ENCODE measurements around the gene ANKS3.

Gene ANKS3

DNA sequence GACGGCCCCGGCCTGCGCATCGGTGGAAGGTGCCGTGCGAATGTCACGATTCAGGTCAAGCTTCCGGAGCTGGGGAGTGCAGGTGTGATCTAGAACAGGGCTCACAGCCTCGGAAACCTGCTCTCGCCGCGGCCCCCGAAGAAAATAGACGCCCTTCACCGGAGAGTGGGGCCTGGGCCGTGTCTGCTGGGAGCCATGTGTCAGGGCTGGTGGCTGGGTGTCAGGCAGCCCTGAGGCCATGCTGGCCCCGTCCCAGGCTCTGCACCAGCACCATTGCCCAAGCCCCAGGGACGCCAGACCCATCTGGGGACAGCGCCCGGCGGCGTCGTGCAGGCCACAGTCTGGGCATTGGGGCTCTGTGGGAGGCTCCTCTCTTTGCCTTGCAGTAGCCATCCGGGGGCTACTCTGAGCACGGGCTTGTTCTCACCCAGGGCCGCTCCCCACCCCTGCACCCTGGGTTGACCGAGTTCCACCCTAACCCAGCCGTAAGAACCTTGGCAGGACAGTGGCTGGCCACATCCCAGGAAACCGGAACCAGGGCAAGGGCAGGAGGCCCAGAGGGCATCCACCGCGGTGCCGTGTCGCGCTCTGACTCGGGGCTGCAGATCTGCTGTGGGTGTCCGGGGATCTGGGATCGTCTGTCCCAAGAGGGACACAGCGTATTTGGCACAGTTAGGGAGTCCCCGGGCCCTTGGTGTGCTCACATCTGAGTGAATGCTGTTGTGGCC, 46.0 kb downstream of the ANKS3 start:
- no peak overlapping the region for H3K4me3 ChIP-seq (ENCODE audit: low read depth, low read length)
- TF ChIP-seq, protein P1, sequence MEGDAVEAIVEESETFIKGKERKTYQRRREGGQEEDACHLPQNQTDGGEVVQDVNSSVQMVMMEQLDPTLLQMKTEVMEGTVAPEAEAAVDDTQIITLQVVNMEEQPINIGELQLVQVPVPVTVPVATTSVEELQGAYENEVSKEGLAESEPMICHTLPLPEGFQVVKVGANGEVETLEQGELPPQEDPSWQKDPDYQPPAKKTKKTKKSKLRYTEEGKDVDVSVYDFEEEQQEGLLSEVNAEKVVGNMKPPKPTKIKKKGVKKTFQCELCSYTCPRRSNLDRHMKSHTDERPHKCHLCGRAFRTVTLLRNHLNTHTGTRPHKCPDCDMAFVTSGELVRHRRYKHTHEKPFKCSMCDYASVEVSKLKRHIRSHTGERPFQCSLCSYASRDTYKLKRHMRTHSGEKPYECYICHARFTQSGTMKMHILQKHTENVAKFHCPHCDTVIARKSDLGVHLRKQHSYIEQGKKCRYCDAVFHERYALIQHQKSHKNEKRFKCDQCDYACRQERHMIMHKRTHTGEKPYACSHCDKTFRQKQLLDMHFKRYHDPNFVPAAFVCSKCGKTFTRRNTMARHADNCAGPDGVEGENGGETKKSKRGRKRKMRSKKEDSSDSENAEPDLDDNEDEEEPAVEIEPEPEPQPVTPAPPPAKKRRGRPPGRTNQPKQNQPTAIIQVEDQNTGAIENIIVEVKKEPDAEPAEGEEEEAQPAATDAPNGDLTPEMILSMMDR (IDR thresholded peaks at IDR 0.05; ENCODE audit: insufficient read depth, low read depth, low read length, missing control alignments) = no peak
- no peak for DNase-seq (ENCODE audit: low read depth)

DNA sequence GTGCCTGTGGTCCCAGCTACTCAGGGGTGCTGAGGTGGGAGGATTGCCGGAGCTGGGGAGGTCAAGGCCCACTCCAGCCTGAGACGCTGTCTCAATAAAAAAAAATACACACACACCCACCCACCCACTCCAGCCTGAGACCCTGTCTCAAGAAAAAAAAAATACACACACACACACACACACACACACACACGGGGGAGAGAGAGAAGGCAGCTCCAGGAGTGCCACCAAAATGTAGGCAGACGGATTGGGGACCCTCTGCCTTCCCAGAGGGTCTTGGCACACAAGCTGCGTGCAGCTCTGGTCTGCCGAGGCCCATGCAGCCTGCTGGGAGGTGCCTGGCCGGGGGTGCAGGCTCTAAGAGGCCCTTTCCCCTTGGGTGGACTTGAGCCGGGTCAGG, 46.7 kb downstream of the ANKS3 start:
- TF ChIP-seq, protein P1 (IDR thresholded peaks at IDR 0.05; ENCODE audit: insufficient read depth, low read depth, low read length, missing control alignments) = no peak
- DNase-seq (ENCODE audit: low read depth) = no peak
- no peak overlapping the region for H3K4me3 ChIP-seq (ENCODE audit: low read depth, low read length)

DNA sequence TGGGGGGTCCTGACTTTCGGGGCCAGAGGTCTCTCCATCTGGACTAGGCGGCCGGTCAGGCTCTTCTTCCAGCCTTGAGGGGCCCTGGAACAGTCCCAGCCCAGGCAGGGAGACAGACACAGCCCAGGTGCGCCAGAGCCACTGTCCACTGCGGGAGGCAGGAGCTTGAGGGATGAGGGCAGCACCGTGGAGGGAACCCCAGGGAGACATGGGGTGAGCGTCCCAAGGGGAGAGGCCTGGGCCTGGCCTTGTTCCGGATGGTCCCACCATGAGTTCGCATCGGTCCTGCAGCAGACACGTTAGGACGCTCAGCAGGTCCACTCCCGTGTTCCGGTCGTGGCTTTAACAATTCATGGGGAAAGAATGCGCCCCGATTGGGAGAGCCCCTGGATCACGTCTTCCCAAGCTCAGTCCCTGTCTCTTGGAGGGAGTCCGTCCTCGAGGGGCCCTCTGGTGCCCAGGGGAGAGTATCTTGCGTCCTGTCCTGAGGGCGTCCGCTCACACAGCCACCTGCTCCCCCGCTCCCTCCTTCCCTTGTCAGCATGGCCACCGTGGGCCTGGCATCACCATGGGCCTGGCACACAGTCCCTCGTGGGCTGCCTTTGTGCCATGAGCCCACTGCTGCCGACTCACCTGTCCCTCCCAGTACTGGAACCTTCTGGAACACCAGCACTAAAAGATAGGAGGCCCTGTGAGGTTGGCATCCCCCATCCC, 47.4 kb downstream of the ANKS3 start:
- TF ChIP-seq, protein P1 (IDR thresholded peaks at IDR 0.05; ENCODE audit: insufficient read depth, low read depth, low read length, missing control alignments) = no peak
- H3K4me3 ChIP-seq (ENCODE audit: low read depth, low read length) = no peak overlapping the region
- no peak for DNase-seq (ENCODE audit: low read depth)

DNA sequence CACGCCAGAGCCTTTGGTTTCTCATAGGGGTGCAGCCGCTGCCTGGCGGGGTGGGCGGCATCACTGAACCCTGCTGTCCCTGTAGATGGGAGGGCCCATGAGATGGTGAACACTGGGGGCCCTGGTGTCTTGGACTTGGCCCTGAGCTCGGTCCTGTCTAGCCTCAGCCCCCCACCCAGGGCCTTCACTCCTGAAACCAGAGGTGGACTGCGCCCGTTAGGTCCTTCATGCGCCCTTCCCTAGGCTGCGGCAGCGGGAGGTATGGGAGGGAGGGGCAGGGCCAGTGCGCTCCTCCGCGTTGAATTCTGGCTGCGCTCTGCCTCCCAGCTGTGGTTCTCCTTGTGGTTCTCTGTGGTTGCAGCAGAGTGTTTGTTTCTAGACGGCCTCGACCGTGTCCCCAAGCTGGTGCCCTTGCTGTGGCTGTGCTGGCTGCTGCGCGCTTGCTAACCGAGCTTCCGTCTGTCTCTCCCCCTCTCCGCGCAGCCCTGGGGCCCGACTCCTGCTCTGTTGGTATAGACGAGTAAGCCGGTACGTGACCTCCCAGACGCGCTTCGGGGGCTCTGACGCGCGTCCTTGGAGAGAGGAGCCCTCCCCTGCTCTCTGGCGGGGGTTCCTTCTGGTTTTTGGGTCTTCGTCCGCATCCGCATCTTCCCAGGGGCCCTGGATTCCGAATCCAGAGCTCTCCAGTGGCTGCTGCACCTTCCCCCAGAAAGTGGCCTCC, 48.1 kb downstream of the ANKS3 start:
- TF ChIP-seq, protein P1 (IDR thresholded peaks at IDR 0.05; ENCODE audit: insufficient read depth, low read depth, low read length, missing control alignments) = no peak
- no peak overlapping the region for H3K4me3 ChIP-seq (ENCODE audit: low read depth, low read length)
- DNase-seq (ENCODE audit: low read depth) = no peak

DNA sequence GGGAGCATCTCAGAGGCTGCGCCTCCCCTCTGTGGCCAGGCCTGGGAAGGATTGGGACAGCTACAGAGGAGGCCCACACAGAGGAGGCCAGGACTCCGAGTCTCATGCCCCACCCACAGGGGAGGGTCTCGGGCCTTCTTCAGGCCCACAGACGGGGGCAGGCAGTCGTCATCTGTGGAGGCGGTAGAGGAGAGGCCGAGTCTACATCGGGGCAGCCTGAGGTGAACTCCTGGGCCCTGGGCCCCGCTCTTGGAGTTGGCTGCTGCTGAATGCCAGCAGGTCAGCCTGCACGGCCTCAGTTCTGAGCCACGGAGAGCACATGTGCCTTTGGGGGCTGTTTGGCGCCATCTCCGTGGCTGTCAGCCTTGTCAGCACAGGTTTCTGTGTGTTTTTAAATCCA, 48.8 kb downstream of the ANKS3 start:
- no peak overlapping the region for H3K4me3 ChIP-seq (ENCODE audit: low read depth, low read length)
- no peak for DNase-seq (ENCODE audit: low read depth)
- TF ChIP-seq, protein P1 (IDR thresholded peaks at IDR 0.05; ENCODE audit: insufficient read depth, low read depth, low read length, missing control alignments) = no peak

DNA sequence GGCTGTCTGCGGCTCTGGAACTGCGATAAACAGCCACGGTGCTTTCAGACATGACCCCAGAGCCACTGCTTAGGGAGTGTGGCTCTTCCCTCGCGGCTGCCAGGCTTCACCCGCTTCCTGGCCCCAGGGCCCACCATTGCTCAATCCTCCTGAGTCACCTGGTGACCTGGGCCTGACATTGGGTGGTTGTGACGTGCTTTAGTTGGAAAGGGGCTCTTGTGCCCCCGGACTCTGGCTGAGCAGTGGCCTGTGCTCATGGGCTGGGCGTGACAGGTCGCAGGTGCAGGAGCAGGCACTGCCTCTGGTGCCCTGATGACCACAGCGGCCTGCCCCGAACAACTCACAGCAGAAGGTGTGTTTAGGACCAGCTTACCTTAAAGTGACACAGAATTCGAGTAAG, 49.3 kb downstream of the ANKS3 start:
- TF ChIP-seq, protein P1 (IDR thresholded peaks at IDR 0.05; ENCODE audit: insufficient read depth, low read depth, low read length, missing control alignments) = no peak
- no peak overlapping the region for H3K4me3 ChIP-seq (ENCODE audit: low read depth, low read length)
- no peak for DNase-seq (ENCODE audit: low read depth)
